Measurements from ENCODE around the gene PTPRN2. TPM values are rescaled to one million over a fixed set of nuclear protein-coding genes. Genes with fewer than 3 reads are reported as not detected.

The PTPRN2 gene
- total and polyA plus RNA-seq, 2 of the 13 experiments (the other 11 are each of a cell fraction or from before 2014, with no cell fraction given) = 2.5 to 24.2 TPM

DNA sequence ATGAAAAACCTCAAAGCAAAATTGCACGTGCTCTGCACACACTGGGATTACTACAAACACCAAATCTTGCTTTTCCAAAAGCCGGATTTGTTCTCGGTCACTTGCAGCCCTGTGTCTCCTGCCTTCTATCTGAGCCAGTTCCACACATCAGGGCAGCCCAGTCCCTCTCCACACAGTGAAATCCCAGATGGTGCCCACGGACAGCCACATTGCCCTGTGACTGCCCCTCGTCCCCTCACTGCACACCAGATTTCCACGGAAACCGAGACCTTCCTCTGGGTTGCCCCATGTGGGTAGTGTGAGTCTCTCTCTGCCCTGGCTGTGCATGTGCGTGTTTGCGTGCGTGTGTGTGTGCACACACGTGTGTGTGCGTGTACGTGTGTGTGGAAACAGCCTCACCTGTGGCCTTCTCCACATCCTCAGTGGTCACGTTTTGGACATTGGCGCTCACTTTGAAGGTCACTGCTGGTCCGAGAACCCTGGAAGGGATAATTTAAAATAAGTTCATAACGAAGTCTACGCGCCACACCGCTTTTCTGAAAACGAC is 506.7 kb downstream of the PTPRN2 start (continued):
- TF ChIP-seq RERE (CRISPR knock-in tag; IDR thresholded peaks at IDR 0.05; ENCODE audit: low read depth) (no peak), ARNTL (CRISPR knock-in tag; IDR thresholded peaks at IDR 0.05) (no peak), HIC2 (CRISPR knock-in tag; IDR thresholded peaks at IDR 0.05; ENCODE audit: low read depth) (no peak), JUN (CRISPR knock-in tag; IDR thresholded peaks at IDR 0.05) (no peak), HIVEP1 (CRISPR knock-in tag; IDR thresholded peaks at IDR 0.05) (no peak), ZNF230 (CRISPR knock-in tag; IDR thresholded peaks at IDR 0.05) (no peak), ZBTB43 (CRISPR knock-in tag; conservative IDR thresholded peaks at IDR 0.05) (no peak)
- TF ChIP-seq, protein P1, sequence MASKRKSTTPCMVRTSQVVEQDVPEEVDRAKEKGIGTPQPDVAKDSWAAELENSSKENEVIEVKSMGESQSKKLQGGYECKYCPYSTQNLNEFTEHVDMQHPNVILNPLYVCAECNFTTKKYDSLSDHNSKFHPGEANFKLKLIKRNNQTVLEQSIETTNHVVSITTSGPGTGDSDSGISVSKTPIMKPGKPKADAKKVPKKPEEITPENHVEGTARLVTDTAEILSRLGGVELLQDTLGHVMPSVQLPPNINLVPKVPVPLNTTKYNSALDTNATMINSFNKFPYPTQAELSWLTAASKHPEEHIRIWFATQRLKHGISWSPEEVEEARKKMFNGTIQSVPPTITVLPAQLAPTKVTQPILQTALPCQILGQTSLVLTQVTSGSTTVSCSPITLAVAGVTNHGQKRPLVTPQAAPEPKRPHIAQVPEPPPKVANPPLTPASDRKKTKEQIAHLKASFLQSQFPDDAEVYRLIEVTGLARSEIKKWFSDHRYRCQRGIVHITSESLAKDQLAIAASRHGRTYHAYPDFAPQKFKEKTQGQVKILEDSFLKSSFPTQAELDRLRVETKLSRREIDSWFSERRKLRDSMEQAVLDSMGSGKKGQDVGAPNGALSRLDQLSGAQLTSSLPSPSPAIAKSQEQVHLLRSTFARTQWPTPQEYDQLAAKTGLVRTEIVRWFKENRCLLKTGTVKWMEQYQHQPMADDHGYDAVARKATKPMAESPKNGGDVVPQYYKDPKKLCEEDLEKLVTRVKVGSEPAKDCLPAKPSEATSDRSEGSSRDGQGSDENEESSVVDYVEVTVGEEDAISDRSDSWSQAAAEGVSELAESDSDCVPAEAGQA (IDR thresholded peaks at IDR 0.05; ENCODE audit: low read depth) = no peak
- TF ChIP-seq, protein P1 (CRISPR knock-in tag; IDR thresholded peaks at IDR 0.05; ENCODE audit: borderline replicate concordance) = no peak
- TF ChIP-seq, protein P2, sequence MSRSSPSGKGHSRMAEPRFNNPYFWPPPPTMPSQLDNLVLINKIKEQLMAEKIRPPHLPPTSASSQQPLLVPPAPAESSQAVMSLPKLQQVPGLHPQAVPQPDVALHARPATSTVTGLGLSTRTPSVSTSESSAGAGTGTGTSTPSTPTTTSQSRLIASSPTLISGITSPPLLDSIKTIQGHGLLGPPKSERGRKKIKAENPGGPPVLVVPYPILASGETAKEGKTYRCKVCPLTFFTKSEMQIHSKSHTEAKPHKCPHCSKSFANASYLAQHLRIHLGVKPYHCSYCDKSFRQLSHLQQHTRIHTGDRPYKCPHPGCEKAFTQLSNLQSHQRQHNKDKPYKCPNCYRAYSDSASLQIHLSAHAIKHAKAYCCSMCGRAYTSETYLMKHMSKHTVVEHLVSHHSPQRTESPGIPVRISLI (CRISPR knock-in tag; IDR thresholded peaks at IDR 0.05; ENCODE audit: borderline replicate concordance) = no peak
- TF ChIP-seq, protein P3, sequence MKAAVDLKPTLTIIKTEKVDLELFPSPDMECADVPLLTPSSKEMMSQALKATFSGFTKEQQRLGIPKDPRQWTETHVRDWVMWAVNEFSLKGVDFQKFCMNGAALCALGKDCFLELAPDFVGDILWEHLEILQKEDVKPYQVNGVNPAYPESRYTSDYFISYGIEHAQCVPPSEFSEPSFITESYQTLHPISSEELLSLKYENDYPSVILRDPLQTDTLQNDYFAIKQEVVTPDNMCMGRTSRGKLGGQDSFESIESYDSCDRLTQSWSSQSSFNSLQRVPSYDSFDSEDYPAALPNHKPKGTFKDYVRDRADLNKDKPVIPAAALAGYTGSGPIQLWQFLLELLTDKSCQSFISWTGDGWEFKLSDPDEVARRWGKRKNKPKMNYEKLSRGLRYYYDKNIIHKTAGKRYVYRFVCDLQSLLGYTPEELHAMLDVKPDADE (CRISPR knock-in tag; IDR thresholded peaks at IDR 0.05) = no peak
